ENCODE measurements around the gene LENG8.
A peak's percentile ranks its signal among the peaks of the same experiment; 100 is the strongest.

Gene LENG8

GRCh38 chr19:54424201-54424600 lies 24.8 kb upstream of the LENG8 start:
- DNase-seq, result no peak

GRCh38 chr19:54424660-54425381 lies 24.2 kb upstream of the LENG8 start:
- no peak for DNase-seq

- DNase-seq, result no peak
These were observed 23.6 kb upstream of the LENG8 start for GRCh38 chr19:54425382-54425723.

GRCh38 chr19:54426291-54426931 lies 22.6 kb upstream of the LENG8 start:
- peak; percentile 22 for DNase-seq

GRCh38 chr19:54427586-54427985 lies 21.4 kb upstream of the LENG8 start:
- no peak for DNase-seq

- no peak for DNase-seq
These were observed 20.4 kb upstream of the LENG8 start for GRCh38 chr19:54428323-54429175.

- DNase-seq, result no peak
These were observed 19.9 kb upstream of the LENG8 start for GRCh38 chr19:54429176-54429495.

GRCh38 chr19:54429545-54430227 lies 19.3 kb upstream of the LENG8 start:
- no peak for DNase-seq

- no peak for DNase-seq
These were observed 18.4 kb upstream of the LENG8 start for GRCh38 chr19:54430306-54431254.

GRCh38 chr19:54431255-54431838 lies 17.7 kb upstream of the LENG8 start:
- DNase-seq, result peak; percentile 20

- no peak for DNase-seq
These were observed 16.8 kb upstream of the LENG8 start for GRCh38 chr19:54432144-54432738.

- no peak for DNase-seq
These were observed 15.3 kb upstream of the LENG8 start for GRCh38 chr19:54433697-54434096.

GRCh38 chr19:54434112-54434872 lies 14.7 kb upstream of the LENG8 start:
- no peak for DNase-seq

GRCh38 chr19:54434873-54435214 lies 14.2 kb upstream of the LENG8 start:
- DNase-seq, result no peak

- no peak for DNase-seq
These were observed 13.4 kb upstream of the LENG8 start for GRCh38 chr19:54435551-54436016.

GRCh38 chr19:54436031-54436523 lies 12.9 kb upstream of the LENG8 start:
- no peak for DNase-seq

GRCh38 chr19:54436628-54437252 lies 12.3 kb upstream of the LENG8 start:
- no peak for DNase-seq

- DNase-seq, result no peak
These were observed 9.7 kb upstream of the LENG8 start for GRCh38 chr19:54439174-54439851.

GRCh38 chr19:54440641-54441040 lies 8.4 kb upstream of the LENG8 start:
- DNase-seq, result no peak

Measured in DMS79 (cell line).